GM12878 (cell line): ENCODE measurements around the gene REL. TPM values are rescaled to one million over a fixed set of nuclear protein-coding genes. Genes with fewer than 3 reads are reported as not detected.
A peak's percentile ranks its signal among the peaks of the same experiment; 100 is the strongest.

Experiments used
- ATAC-seq: fragments of 200-7000 bp; cut with Tn5 transposase; 3 replicates; pipeline ENCODE4 v1.9.1; 2020; ENCODE audit warnings: mild to moderate bottlenecking, moderate library complexity
- BruUV-seq: library from RNA; stranded (reverse); fragments of 400-500 nt; replicated peaks from 2 replicates; lab custom pipeline; 2021; lab: Mats Ljungman, UMichigan
- CTCF ChIA-PET: fragments of 300-600 bp; sonication (Branson Sonifier 250); formaldehyde crosslinking; extraction: SDS; loops from one replicate; lab custom pipeline; 2021; ENCODE audit warnings: inconsistent platforms; lab: Yijun Ruan, JAX
- POLR2A ChIA-PET: fragments of 350-600 bp; formaldehyde crosslinking; extraction: SDS; loops from one replicate; lab custom pipeline; 2021; ENCODE audit warnings: inconsistent platforms; lab: Charles Lee
- RAD21 ChIA-PET: fragments of 300-600 bp; sonication (Branson Sonifier 250); formaldehyde crosslinking; loops from one replicate; lab custom pipeline; 2023; ENCODE audit warnings: antibody characterized with exemption; ENCODE audit not compliant: unreplicated experiment; lab: Charles Lee
- SMC1A ChIA-PET: fragments of 300-600 bp; sonication (Branson Sonifier 250); formaldehyde crosslinking; loops from one replicate; lab custom pipeline; 2023; ENCODE audit not compliant: unreplicated experiment, uncharacterized antibody; lab: Charles Lee
- DNase-seq: peaks from one replicate; pipeline ENCODE4 v3.0.0-alpha.2; 2011; ENCODE audit warnings: low read depth, low spot score
- FAIRE-seq: peaks from 3 replicates; lab custom pipeline; 2011; peaks lifted over from hg19 to GRCh38; lab: Jason Lieb, UNC
- H2AFZ ChIP-seq: 2 replicates; pipeline ENCODE4 v1.6.0; 2011; ENCODE audit warnings: low read depth, low read length, control low read depth; ENCODE audit not compliant: control insufficient read depth
- H3K27ac ChIP-seq: 2 replicates; pipeline ENCODE4 v1.5.1; 2011; ENCODE audit warnings: control low read depth; ENCODE audit not compliant: control insufficient read depth, insufficient read depth
- H3K27me3 ChIP-seq, 2 experiments: replicated peaks in 1 of 2; 2 replicates each; pipeline versions ENCODE4 v1.6.0 to v1.6.1; 2011; ENCODE audit warnings: low read length in 1 of 2; ENCODE audit not compliant: control insufficient read depth in 2 of 2, insufficient read depth in 2 of 2
- H3K36me3 ChIP-seq, 2 experiments: 2 replicates each; pipeline ENCODE4 v1.5.1; 2011; ENCODE audit warnings: low read length in 1 of 2; ENCODE audit not compliant: control insufficient read depth in 2 of 2, insufficient read depth in 2 of 2
- H3K4me1 ChIP-seq: 2 replicates; pipeline ENCODE4 v1.6.1; 2011; ENCODE audit warnings: mild to moderate bottlenecking, low read length, moderate library complexity, mixed read lengths; ENCODE audit not compliant: control insufficient read depth, insufficient read depth
- H3K4me2 ChIP-seq: 2 replicates; pipeline ENCODE4 v1.6.0; 2011; ENCODE audit warnings: control low read depth; ENCODE audit not compliant: control insufficient read depth, insufficient read depth
- H3K4me3 ChIP-seq: fragments of 200-600 bp; sonication (generic); 2 replicates; pipeline ENCODE4 v1.5.1; 2016
- H3K79me2 ChIP-seq: 2 replicates; pipeline ENCODE4 v1.6.0; 2011; ENCODE audit warnings: low read length; ENCODE audit not compliant: control insufficient read depth, insufficient read depth
- H3K9ac ChIP-seq: 2 replicates; pipeline ENCODE4 v1.8.0; 2011; ENCODE audit warnings: low read length, control low read depth, mixed read lengths; ENCODE audit not compliant: control insufficient read depth, insufficient read depth
- H3K9me3 ChIP-seq: replicated peaks from 3 replicates; pipeline ENCODE4 v1.5.1; 2011; ENCODE audit warnings: mild to moderate bottlenecking, low read length; ENCODE audit not compliant: control insufficient read depth, insufficient read depth
- H4K20me1 ChIP-seq: 2 replicates; pipeline ENCODE4 v1.6.0; 2011; ENCODE audit not compliant: control insufficient read depth, insufficient read depth
- BCL11A ChIP-seq: IDR thresholded peaks from 2 replicates; pipeline ENCODE4 v1.6.1; 2011; ENCODE audit warnings: low read depth, low read length
- CBFB ChIP-seq: IDR thresholded peaks from 2 replicates; pipeline ENCODE4 v1.6.1; 2016; ENCODE audit warnings: antibody characterized with exemption, low read depth
- CHD2 ChIP-seq: IDR thresholded peaks from 2 replicates; pipeline ENCODE4 v1.6.1; 2011; ENCODE audit warnings: low read depth, low read length, improper control_type of control experiment, borderline replicate concordance
- EGR1 ChIP-seq, 2 experiments: IDR thresholded peaks; 1 replicate in 1 of 2; 2 replicates in 1 of 2; pipeline ENCODE4 v1.6.1; 2011 to 2012; ENCODE audit warnings: low read depth in 2 of 2, low read length in 2 of 2, borderline replicate concordance in 1 of 2, mild to moderate bottlenecking in 1 of 2, moderate library complexity in 1 of 2
- ESRRA ChIP-seq: IDR thresholded peaks from 2 replicates; pipeline ENCODE4 v1.6.1; 2012; ENCODE audit warnings: mild to moderate bottlenecking, low read length, improper control_type of control experiment
- FOXK2 ChIP-seq: fragments of 450-650 bp; IDR thresholded peaks from 2 replicates; pipeline ENCODE4 v1.6.1; 2017; ENCODE audit warnings: mild to moderate bottlenecking, moderate library complexity
- IKZF1 ChIP-seq: fragments of 450-650 bp; conservative IDR thresholded peaks from 2 replicates; pipeline ENCODE4 v1.6.1; 2017; ENCODE audit warnings: antibody characterized with exemption, mild to moderate bottlenecking
- KAT2A ChIP-seq: conservative IDR thresholded peaks from 2 replicates; pipeline ENCODE4 v1.6.1; 2011; ENCODE audit warnings: low read depth, low read length; ENCODE audit not compliant: control insufficient read depth
- MEF2B ChIP-seq: fragments of 450-650 bp; IDR thresholded peaks from 2 replicates; pipeline ENCODE4 v1.6.1; 2018; ENCODE audit warnings: mild to moderate bottlenecking, moderate library complexity; ENCODE audit not compliant: partially characterized antibody, poor library complexity, severe bottlenecking
- MTA3 ChIP-seq: IDR thresholded peaks from 2 replicates; pipeline ENCODE4 v1.6.1; 2012; ENCODE audit warnings: low read length, inconsistent platforms, borderline replicate concordance
- NFXL1 ChIP-seq: fragments of 450-650 bp; IDR thresholded peaks from 2 replicates; pipeline ENCODE4 v1.6.1; 2017; ENCODE audit warnings: antibody characterized with exemption, mild to moderate bottlenecking, borderline replicate concordance
- NR2C1 ChIP-seq: fragments of 450-650 bp; IDR thresholded peaks from 2 replicates; pipeline ENCODE4 v1.6.1; 2017; ENCODE audit warnings: antibody characterized with exemption, mild to moderate bottlenecking, moderate library complexity
- PML ChIP-seq: IDR thresholded peaks from 2 replicates; pipeline ENCODE4 v1.6.1; 2012; ENCODE audit warnings: low read length, inconsistent platforms
- POLR2A ChIP-seq: IDR thresholded peaks from 2 replicates; pipeline ENCODE4 v1.6.1; 2011; ENCODE audit warnings: low read depth, mild to moderate bottlenecking, low read length
- POLR2AphosphoS5 ChIP-seq: IDR thresholded peaks from 2 replicates; pipeline ENCODE4 v1.6.1; 2011; ENCODE audit warnings: mild to moderate bottlenecking, low read length, inconsistent platforms
- RAD21 ChIP-seq: IDR thresholded peaks from 2 replicates; pipeline ENCODE4 v1.6.1; 2011; ENCODE audit warnings: mild to moderate bottlenecking, low read depth, low read length, moderate library complexity; ENCODE audit not compliant: insufficient read depth
- SRF ChIP-seq, 2 experiments: IDR thresholded peaks; 2 replicates each; pipeline ENCODE4 v1.6.1; 2011; ENCODE audit warnings: low read depth in 2 of 2, low read length in 2 of 2, mild to moderate bottlenecking in 1 of 2, moderate library complexity in 1 of 2
- SUPT20H ChIP-seq: IDR thresholded peaks from 2 replicates; pipeline ENCODE4 v1.6.1; 2011; ENCODE audit warnings: low read depth, mild to moderate bottlenecking, low read length, moderate library complexity, borderline replicate concordance; ENCODE audit not compliant: control insufficient read depth
- TCF12 ChIP-seq: IDR thresholded peaks from 2 replicates; pipeline ENCODE4 v1.6.1; 2011; ENCODE audit warnings: low read depth, mild to moderate bottlenecking, low read length
- WGBS: methylation state at CpG from one replicate; pipeline ENCODE4 v1.1.6; 2016; ENCODE audit warnings: low lambda C conversion rate; ENCODE audit not compliant: insufficient replicate concordance, insufficient coverage; ENCODE audit errors: missing lambda C conversion rate; 5-methylcytosine and 5-hydroxymethylcytosine counted together
- in situ Hi-C: fragments of 300-500 bp; cut with MboI; formaldehyde crosslinking; loops from 9 replicates; pipeline ENCODE4 v1.14.3; 2018; ENCODE audit warnings: mixed read lengths
- intact Hi-C: fragments of 100-400 bp; cut with micrococcal nuclease; formaldehyde crosslinking; loops from one replicate; pipeline ENCODE4 v1.14.2; 2022; ENCODE audit not compliant: unreplicated experiment
- polyA plus RNA-seq, 11 experiments: library from polyadenylated mRNA; depleted of rRNA in 4 of 11; unstranded in 6 of 11; stranded (reverse) in 5 of 11; fragments of >200 nt; fragmentation: Nextera tagmentation in 4 of 11; fragmentation: Illumina TruSeq in 1 of 11; extraction: Ambion mirVana in 4 of 11; extraction: Trizol in 1 of 11; gene quantifications; 1 replicate in 1 of 11; 2 replicates in 10 of 11; pipeline versions ENCODE4 v1.2.1 to v1.2.3, GENCODE V29; 2011 to 2016; ENCODE audit warnings: inconsistent platforms in 2 of 11, missing spikeins in 2 of 11, low read depth in 1 of 11
- total RNA-seq, 4 experiments: library from RNA; depleted of rRNA in 3 of 4; stranded (reverse); fragments of >200 nt in 3 of 4; fragmentation: Illumina TruSeq in 1 of 4; extraction: Trizol in 1 of 4; gene quantifications; 2 replicates each; pipeline versions ENCODE4 v1.2.1 to v1.2.3, GENCODE V29; 2013 to 2021
- TF ChIP-seq, protein P1 (sequence below): IDR thresholded peaks from 2 replicates; pipeline ENCODE4 v1.6.1; 2012; ENCODE audit warnings: low read depth, low read length, improper control_type of control experiment
- TF ChIP-seq, protein P2 (sequence below): IDR thresholded peaks from 2 replicates; pipeline ENCODE4 v1.6.1; 2011; ENCODE audit warnings: low read depth, mild to moderate bottlenecking, low read length, moderate library complexity, borderline replicate concordance; ENCODE audit errors: extremely low read depth
- TF ChIP-seq, protein P3 (sequence below): fragments of 450-650 bp; IDR thresholded peaks from 2 replicates; pipeline ENCODE4 v1.6.1; 2017; ENCODE audit warnings: antibody characterized with exemption, mild to moderate bottlenecking, moderate library complexity

REL gene
- total and polyA plus RNA-seq, 10 of the 15 experiments (the other 5 are each of a cell fraction or from before 2014, with no cell fraction given), result 6.3 to 52.4 (median 26.6) TPM

DNA sequence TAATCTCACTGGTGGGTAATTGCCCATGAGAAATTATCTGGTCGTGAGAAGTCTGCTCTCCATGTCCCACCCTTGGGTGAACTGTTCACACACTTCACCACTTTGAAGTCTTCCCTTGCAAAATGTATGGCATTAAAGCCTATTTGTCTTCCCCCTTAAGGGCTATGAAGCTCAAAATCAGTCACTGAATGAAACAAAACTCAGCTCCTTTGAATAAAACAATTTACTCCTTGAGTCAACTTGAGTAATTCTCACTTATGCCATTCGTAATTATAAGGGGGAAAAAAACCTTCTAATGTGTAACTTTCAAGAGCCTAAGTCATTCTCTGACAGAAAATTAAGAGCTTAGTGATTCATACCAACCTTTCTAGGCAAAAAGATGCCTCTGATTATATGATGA is 48.8 kb upstream of the REL start (continued):
- TF ChIP-seq FOXK2 (no peak), NR2C1 (no peak), SUPT20H (no peak), NFXL1 (no peak), POLR2AphosphoS5 (no peak), MEF2B (peak; percentile 64), CBFB (no peak), POLR2A (no peak), ESRRA (no peak), KAT2A (no peak)
- TF ChIP-seq, protein P1, sequence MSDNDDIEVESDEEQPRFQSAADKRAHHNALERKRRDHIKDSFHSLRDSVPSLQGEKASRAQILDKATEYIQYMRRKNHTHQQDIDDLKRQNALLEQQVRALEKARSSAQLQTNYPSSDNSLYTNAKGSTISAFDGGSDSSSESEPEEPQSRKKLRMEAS, result no peak
- TF ChIP-seq, protein P2, sequence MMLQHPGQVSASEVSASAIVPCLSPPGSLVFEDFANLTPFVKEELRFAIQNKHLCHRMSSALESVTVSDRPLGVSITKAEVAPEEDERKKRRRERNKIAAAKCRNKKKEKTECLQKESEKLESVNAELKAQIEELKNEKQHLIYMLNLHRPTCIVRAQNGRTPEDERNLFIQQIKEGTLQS, result no peak
- TF ChIP-seq, all 136 proteins: peak for 9

GRCh38 chr2:60834270-60834717 is 47.1 kb upstream of the REL start:
- H2AFZ ChIP-seq, result no peak overlapping the region; the same call in 1 of the 2 replicates
- CTCF ChIA-PET, result interaction anchor here (1.1 kb wide), 1 partner anchor 29 kb away, joined by 8 read pairs; no protein-coding TSS in a partner anchor
- RAD21 ChIA-PET, result interaction anchor here (0.9 to 1.7 kb wide), 7 partner anchors 27 to 165 kb away, joined by 3 to 15 read pairs (median 4); partner anchors contain the start of gene REL
- ATAC-seq (peak; percentile 74), DNase-seq (peak; percentile 63), FAIRE-seq (no peak)
- no peaks in the 10 kb centered on the region for H3K9me3 ChIP-seq
- intact Hi-C loops, result loop anchor here (1.0 kb wide), 1 partner anchor 27 kb away; no protein-coding TSS in a partner anchor
- SMC1A ChIA-PET, result interaction anchor here (0.6 to 1.6 kb wide), 8 partner anchors 9 to 152 kb away, joined by 3 to 5 read pairs (median 4); no protein-coding TSS in a partner anchor
- POLR2A ChIA-PET, result interaction anchor here (0.8 to 1.5 kb wide), 3 partner anchors 27 to 47 kb away, joined by 3 to 12 read pairs (median 3); partner anchors contain the start of gene REL
- no TSS peak for BruUV-seq
- no peak overlapping the region for H3K4me3 ChIP-seq
- no peaks in the 10 kb centered on the region for H3K36me3 ChIP-seq
- H3K4me2 ChIP-seq, result peak overlapping the region; percentile 63
- peaks cover 67% of the 10 kb centered on the region for H3K4me1 ChIP-seq
- H3K9ac ChIP-seq, result peak overlapping the region; percentile 44
- no peaks in the 10 kb centered on the region for H3K27me3 ChIP-seq
- no peaks in the 10 kb centered on the region for H3K79me2 ChIP-seq
- H3K27ac ChIP-seq, result peak overlapping the region; percentile 63
- in situ Hi-C loops, result no loop called here
- WGBS, result 0% methylated on average over 2 of the region's 2 CpGs
- no peaks in the 10 kb centered on the region for H4K20me1 ChIP-seq
- TF ChIP-seq IKZF1 (peak; percentile 86), PML (peak; percentile 60; the same call in 1 of the 2 replicates), MTA3 (0 out of 2 replicates have a peak, but pooled peaks have one; percentile 18), CHD2 (0 out of 2 replicates have a peak, but pooled peaks have one; percentile 23), RAD21 (peak; percentile 16; the same call in 1 of the 2 replicates), BCL11A (peak; percentile 79), EGR1 (IDR thresholded peaks at IDR 0.05; ENCODE audit: borderline replicate concordance in 1 of 2, low read depth in 2 of 2, low read length in 2 of 2) (0 out of 3 replicates have a peak, but pooled peaks of 1 of the 2 experiments have one; percentile 7), SRF (IDR thresholded peaks at IDR 0.05; ENCODE audit: low read depth in 2 of 2, low read length in 2 of 2) (0 out of 4 replicates have a peak, but pooled peaks of 1 of the 2 experiments have one; percentile 14), TCF12 (no peak; the same call in 1 of the 2 replicates)
- TF ChIP-seq, protein P3, sequence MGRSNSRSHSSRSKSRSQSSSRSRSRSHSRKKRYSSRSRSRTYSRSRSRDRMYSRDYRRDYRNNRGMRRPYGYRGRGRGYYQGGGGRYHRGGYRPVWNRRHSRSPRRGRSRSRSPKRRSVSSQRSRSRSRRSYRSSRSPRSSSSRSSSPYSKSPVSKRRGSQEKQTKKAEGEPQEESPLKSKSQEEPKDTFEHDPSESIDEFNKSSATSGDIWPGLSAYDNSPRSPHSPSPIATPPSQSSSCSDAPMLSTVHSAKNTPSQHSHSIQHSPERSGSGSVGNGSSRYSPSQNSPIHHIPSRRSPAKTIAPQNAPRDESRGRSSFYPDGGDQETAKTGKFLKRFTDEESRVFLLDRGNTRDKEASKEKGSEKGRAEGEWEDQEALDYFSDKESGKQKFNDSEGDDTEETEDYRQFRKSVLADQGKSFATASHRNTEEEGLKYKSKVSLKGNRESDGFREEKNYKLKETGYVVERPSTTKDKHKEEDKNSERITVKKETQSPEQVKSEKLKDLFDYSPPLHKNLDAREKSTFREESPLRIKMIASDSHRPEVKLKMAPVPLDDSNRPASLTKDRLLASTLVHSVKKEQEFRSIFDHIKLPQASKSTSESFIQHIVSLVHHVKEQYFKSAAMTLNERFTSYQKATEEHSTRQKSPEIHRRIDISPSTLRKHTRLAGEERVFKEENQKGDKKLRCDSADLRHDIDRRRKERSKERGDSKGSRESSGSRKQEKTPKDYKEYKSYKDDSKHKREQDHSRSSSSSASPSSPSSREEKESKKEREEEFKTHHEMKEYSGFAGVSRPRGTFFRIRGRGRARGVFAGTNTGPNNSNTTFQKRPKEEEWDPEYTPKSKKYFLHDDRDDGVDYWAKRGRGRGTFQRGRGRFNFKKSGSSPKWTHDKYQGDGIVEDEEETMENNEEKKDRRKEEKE, result no peak
